Measurements from ENCODE around the gene ENTPD5.
"Not testable (repeated sequence)": the region's sequence is repeated elsewhere in the genome, so short reads cannot be mapped to it uniquely, and the experiment has no call there.

Gene ENTPD5

GRCh38 chr14:73942180-73942579 lies 76.9 kb downstream of the ENTPD5 start:
- H3K4me3 ChIP-seq (ENCODE audit: low read depth, low read length) = no peak overlapping the region
- no peaks in the 10 kb centered on the region for H3K4me1 ChIP-seq (ENCODE audit: control insufficient read depth, insufficient read depth, low read length)
- H3K36me3 ChIP-seq (ENCODE audit: control insufficient read depth, insufficient read depth, low read length) = no peaks in the 10 kb centered on the region
- no peaks in the 10 kb centered on the region for H3K9me3 ChIP-seq (ENCODE audit: control insufficient read depth, insufficient read depth, low read length)
- H3K27ac ChIP-seq (ENCODE audit: low read depth, low read length) = no peak overlapping the region
- no peak overlapping the region for H3K9ac ChIP-seq (ENCODE audit: low read depth, low read length)
- H3K27me3 ChIP-seq (ENCODE audit: control insufficient read depth, insufficient read depth, low read length) = no peaks in the 10 kb centered on the region

- H3K4me1 ChIP-seq (ENCODE audit: control insufficient read depth, insufficient read depth, low read length) = no peaks in the 10 kb centered on the region
- H3K4me3 ChIP-seq (ENCODE audit: low read depth, low read length) = no peak overlapping the region
- H3K27ac ChIP-seq (ENCODE audit: low read depth, low read length) = no peak overlapping the region
These were observed 82.1 kb downstream of the ENTPD5 start for GRCh38 chr14:73937012-73937411.

GRCh38 chr14:73936548-73936947 lies 82.5 kb downstream of the ENTPD5 start:
- H3K9me3 ChIP-seq (ENCODE audit: control insufficient read depth, insufficient read depth, low read length) = no peaks in the 10 kb centered on the region
- H3K4me1 ChIP-seq (ENCODE audit: control insufficient read depth, insufficient read depth, low read length) = no peaks in the 10 kb centered on the region
- H3K9ac ChIP-seq (ENCODE audit: low read depth, low read length) = no peak overlapping the region
- peaks cover 17% of the 10 kb centered on the region for H3K36me3 ChIP-seq (ENCODE audit: control insufficient read depth, insufficient read depth, low read length)
- H3K4me3 ChIP-seq (ENCODE audit: low read depth, low read length) = no peak overlapping the region
- H3K27ac ChIP-seq (ENCODE audit: low read depth, low read length) = no peak overlapping the region
- H3K27me3 ChIP-seq (ENCODE audit: control insufficient read depth, insufficient read depth, low read length) = no peaks in the 10 kb centered on the region

More at GRCh38 chr14:73937012-73937411, 82.1 kb downstream of the ENTPD5 start:
- no peaks in the 10 kb centered on the region for H3K27me3 ChIP-seq (ENCODE audit: control insufficient read depth, insufficient read depth, low read length)
- H3K36me3 ChIP-seq (ENCODE audit: control insufficient read depth, insufficient read depth, low read length) = peaks cover 12% of the 10 kb centered on the region
- H3K9me3 ChIP-seq (ENCODE audit: control insufficient read depth, insufficient read depth, low read length) = no peaks in the 10 kb centered on the region
- H3K9ac ChIP-seq (ENCODE audit: low read depth, low read length) = no peak overlapping the region

- H3K27me3 ChIP-seq (ENCODE audit: control insufficient read depth, insufficient read depth, low read length) = no peaks in the 10 kb centered on the region
- H3K4me3 ChIP-seq (ENCODE audit: low read depth, low read length) = no peak overlapping the region
- no peak overlapping the region for H3K9ac ChIP-seq (ENCODE audit: low read depth, low read length)
- H3K36me3 ChIP-seq (ENCODE audit: control insufficient read depth, insufficient read depth, low read length) = peaks cover 26% of the 10 kb centered on the region
- no peaks in the 10 kb centered on the region for H3K9me3 ChIP-seq (ENCODE audit: control insufficient read depth, insufficient read depth, low read length)
- no peaks in the 10 kb centered on the region for H3K4me1 ChIP-seq (ENCODE audit: control insufficient read depth, insufficient read depth, low read length)
- no peak overlapping the region for H3K27ac ChIP-seq (ENCODE audit: low read depth, low read length)
These were observed 83.4 kb downstream of the ENTPD5 start for GRCh38 chr14:73935666-73936065.

GRCh38 chr14:73924337-73924736 lies 94.8 kb downstream of the ENTPD5 start:
- Histone ChIP-seq H3K9ac (ENCODE audit: low read depth, low read length) (no peak overlapping the region), H3K36me3 (ENCODE audit: control insufficient read depth, insufficient read depth, low read length) (peaks cover 70% of the 10 kb centered on the region), H3K4me3 (ENCODE audit: low read depth, low read length) (no peak overlapping the region)

GRCh38 chr14:73919457-73919856 lies 99.6 kb downstream of the ENTPD5 start:
- not testable (repeated sequence) for H3K27me3 ChIP-seq (ENCODE audit: control insufficient read depth, insufficient read depth, low read length); H3K4me3 ChIP-seq (ENCODE audit: low read depth, low read length); H3K4me1 ChIP-seq (ENCODE audit: control insufficient read depth, insufficient read depth, low read length); H3K9ac ChIP-seq (ENCODE audit: low read depth, low read length); H3K27ac ChIP-seq (ENCODE audit: low read depth, low read length); H3K9me3 ChIP-seq (ENCODE audit: control insufficient read depth, insufficient read depth, low read length)
- H3K36me3 ChIP-seq (ENCODE audit: control insufficient read depth, insufficient read depth, low read length) = peaks cover 39% of the 10 kb centered on the region

More at GRCh38 chr14:73924337-73924736, 94.8 kb downstream of the ENTPD5 start:
- no peaks in the 10 kb centered on the region for H3K27me3 ChIP-seq (ENCODE audit: control insufficient read depth, insufficient read depth, low read length)
- H3K27ac ChIP-seq (ENCODE audit: low read depth, low read length) = no peak overlapping the region
- no peaks in the 10 kb centered on the region for H3K4me1 ChIP-seq (ENCODE audit: control insufficient read depth, insufficient read depth, low read length)
- H3K9me3 ChIP-seq (ENCODE audit: control insufficient read depth, insufficient read depth, low read length) = no peaks in the 10 kb centered on the region

GRCh38 chr14:73916324-73916723 lies 102.8 kb downstream of the ENTPD5 start:
- peaks cover 26% of the 10 kb centered on the region for H3K36me3 ChIP-seq (ENCODE audit: control insufficient read depth, insufficient read depth, low read length)
- no peak overlapping the region for H3K27ac ChIP-seq (ENCODE audit: low read depth, low read length)
- no peaks in the 10 kb centered on the region for H3K4me1 ChIP-seq (ENCODE audit: control insufficient read depth, insufficient read depth, low read length)
- no peaks in the 10 kb centered on the region for H3K9me3 ChIP-seq (ENCODE audit: control insufficient read depth, insufficient read depth, low read length)
- H3K9ac ChIP-seq (ENCODE audit: low read depth, low read length) = no peak overlapping the region
- H3K27me3 ChIP-seq (ENCODE audit: control insufficient read depth, insufficient read depth, low read length) = no peaks in the 10 kb centered on the region
- H3K4me3 ChIP-seq (ENCODE audit: low read depth, low read length) = no peak overlapping the region

GRCh38 chr14:73913256-73913655 lies 105.8 kb downstream of the ENTPD5 start:
- H3K36me3 ChIP-seq (ENCODE audit: control insufficient read depth, insufficient read depth, low read length) = peaks cover 48% of the 10 kb centered on the region
- H3K9ac ChIP-seq (ENCODE audit: low read depth, low read length) = no peak overlapping the region
- no peak overlapping the region for H3K4me3 ChIP-seq (ENCODE audit: low read depth, low read length)
- H3K9me3 ChIP-seq (ENCODE audit: control insufficient read depth, insufficient read depth, low read length) = no peaks in the 10 kb centered on the region
- no peak overlapping the region for H3K27ac ChIP-seq (ENCODE audit: low read depth, low read length)
- no peaks in the 10 kb centered on the region for H3K27me3 ChIP-seq (ENCODE audit: control insufficient read depth, insufficient read depth, low read length)
- H3K4me1 ChIP-seq (ENCODE audit: control insufficient read depth, insufficient read depth, low read length) = no peaks in the 10 kb centered on the region

GRCh38 chr14:73909681-73910080 lies 109.4 kb downstream of the ENTPD5 start:
- Histone ChIP-seq H3K27me3 (ENCODE audit: control insufficient read depth, insufficient read depth, low read length) (no peaks in the 10 kb centered on the region), H3K9me3 (ENCODE audit: control insufficient read depth, insufficient read depth, low read length) (no peaks in the 10 kb centered on the region), H3K36me3 (ENCODE audit: control insufficient read depth, insufficient read depth, low read length) (peaks cover 76% of the 10 kb centered on the region), H3K27ac (ENCODE audit: low read depth, low read length) (no peak overlapping the region), H3K4me1 (ENCODE audit: control insufficient read depth, insufficient read depth, low read length) (no peaks in the 10 kb centered on the region), H3K9ac (ENCODE audit: low read depth, low read length) (no peak overlapping the region), H3K4me3 (ENCODE audit: low read depth, low read length) (no peak overlapping the region)
